ENCODE measurements around the gene STK17A.
"Not testable (repeated sequence)": the region's sequence is repeated elsewhere in the genome, so short reads cannot be mapped to it uniquely, and the experiment has no call there.

- not testable (repeated sequence) for TF ChIP-seq CTCF (IDR thresholded peaks at IDR 0.05); REST (IDR thresholded peaks at IDR 0.05; ENCODE audit: insufficient read depth in 1 of 2, low read depth in 2 of 2, low read length in 1 of 2)
These were observed 1.8 kb downstream of the STK17A start for GRCh38 chr7:43584733-43585132.
